GM04503 (cell line): ENCODE data around the gene STK17A.
A peak's percentile ranks its signal among the peaks of the same experiment; 100 is the strongest.

Experiments used
- DNase-seq: peaks from one replicate; pipeline ENCODE4 v3.0.0-alpha.2; 2012; ENCODE audit warnings: low read depth

Gene STK17A

DNA sequence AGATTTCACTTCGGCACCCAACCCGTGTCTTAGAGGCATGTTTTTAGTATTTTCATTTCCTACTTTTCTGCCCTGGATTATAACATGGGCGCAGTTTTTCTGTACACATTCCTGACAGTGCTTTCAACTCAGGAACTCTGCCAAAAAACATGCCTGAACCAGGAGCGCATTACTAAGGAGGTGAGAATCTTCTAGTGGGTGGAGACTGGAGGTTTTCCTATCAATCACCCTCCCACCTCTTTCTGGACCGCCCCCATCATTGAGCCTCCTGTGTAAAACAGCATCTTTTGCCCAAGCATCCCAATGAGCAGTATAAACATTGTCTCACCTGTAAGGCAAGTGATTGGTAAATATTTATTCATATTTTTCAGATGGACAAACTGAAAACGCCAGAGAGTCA, 53.2 kb downstream of the STK17A start:
- DNase-seq, result no peak

DNA sequence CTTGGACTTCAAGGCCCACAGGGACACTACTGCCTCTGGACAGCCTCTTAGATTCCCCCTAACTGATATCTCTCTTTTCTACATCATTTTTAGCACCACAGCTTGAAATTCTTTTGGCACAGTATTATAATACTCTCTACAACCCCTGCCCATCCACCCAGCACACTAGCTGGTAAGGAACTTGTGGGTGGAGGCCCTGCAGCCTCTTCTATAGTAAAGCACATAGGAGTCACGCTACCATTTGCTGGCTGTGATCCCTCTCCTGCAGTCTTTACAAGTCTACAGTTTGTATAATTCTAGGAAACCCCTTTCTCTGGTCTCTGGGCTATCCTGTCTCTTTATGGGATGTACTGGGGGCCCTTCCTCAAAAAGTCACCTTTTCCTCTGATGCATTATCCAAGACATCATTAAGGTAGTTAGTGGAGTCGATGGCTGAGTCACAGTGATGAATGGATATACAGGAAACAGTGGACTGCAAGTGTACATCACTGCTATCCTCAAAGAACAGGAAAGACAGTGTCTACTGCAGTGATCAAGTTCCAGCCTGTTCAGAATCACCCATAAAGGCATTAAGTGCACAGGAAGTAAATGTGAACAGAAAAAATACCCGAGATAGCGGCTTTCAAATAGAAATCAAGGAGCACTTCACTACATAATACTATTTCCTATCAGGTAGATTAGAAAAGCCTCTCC, 54.4 kb downstream of the STK17A start:
- DNase-seq, result no peak

DNA sequence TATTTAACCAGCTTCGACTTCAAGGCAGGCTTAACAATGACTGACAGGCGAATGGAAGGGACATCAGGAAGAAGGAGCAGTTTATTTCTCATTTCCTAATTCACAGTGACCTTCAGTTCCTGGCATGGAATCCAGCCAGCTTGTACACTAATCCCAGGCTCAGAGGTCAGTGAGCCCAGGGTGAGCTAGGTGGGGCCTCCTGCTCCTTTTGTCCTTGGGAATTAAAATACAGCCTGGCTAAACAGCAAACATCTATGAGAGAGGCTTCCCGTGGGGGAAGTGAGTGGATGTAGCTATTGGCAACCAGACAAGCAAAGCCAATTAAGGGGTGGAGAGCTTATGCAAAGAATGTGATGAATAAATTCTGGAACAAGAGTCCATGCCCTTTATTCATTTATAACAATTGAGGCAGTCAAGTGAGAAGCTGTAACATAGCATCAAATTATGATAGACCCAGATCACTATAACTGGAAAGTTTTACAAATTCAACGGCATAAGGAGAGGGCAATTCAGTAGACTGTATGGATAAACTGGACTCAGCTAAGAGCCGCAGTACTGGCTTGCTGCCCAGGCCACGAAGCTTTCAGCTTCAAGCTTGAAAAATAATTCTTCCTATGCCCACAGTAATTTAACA, 57.1 kb downstream of the STK17A start:
- DNase-seq, result peak; percentile 85

DNA sequence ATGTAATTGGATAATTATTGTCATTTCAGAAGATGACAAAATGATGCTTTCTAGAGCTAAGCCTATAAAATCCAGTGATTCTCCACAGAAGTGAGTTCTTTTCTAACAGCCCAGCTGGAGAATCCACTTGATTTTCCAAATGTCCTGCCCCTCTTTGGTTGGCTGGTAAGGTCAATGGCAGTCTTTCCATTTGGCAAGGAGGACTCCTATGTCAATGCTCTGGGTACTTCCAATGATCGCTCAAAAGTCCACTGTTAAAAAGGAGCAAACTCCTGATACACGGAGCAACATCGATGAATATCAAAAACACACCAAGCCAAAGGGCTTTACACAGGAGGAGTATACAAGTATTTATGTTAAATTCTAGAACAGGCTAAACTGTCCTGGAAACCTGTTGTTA, 57.8 kb downstream of the STK17A start:
- no peak for DNase-seq

DNA sequence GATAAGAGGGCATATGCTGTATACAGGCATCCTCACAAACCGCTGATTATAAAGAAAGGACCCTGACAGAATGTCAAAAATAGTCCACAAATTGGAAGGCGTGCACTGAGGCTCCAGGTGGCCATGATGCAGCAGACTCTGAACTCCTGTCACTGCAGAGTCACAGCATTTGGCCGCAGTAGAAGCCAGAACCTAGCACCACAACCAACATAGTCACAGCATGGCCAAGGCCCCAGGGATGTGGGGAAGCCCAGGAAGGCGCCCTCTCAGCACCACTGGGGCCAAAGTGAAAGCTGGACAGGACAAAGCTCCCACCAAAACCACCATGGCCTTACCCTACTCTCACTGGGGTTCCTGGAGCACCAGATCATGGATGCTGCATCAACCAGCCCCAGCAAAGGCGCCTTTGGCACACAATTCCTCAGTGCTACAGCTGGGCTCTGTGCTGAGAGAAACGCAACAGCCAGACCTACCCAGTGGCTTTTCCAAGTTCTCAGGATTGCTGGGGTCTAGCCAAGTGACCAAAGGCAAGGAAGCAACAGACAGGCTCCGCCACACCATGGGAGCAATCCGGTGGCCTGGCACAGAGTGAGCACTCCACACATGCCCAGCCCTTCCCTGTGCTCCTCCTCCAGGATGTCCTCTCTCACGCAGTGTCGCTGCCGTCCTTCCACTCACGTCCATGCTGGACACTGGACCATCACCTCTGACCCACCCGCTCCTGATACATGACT, 60.2 kb downstream of the STK17A start:
- DNase-seq, result no peak

DNA sequence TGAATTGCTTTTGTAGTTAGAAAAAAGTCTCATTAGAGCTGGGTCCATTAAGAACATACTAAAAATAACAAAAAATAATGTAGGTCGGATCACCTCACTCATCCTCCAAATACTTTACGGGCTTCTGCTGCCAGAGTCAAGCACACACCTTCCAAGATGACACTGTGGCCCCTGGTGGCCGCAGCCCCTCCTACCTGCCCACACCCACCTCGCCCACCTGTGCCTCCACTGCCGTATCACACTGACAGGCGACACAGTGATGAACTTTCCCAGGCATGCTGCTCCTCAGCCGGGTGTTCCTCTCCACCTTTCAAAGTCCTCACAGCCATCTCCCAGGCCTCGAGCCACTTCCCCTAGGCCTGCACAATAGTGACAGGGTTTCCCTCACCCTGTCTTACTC, 60.9 kb downstream of the STK17A start:
- no peak for DNase-seq

DNA sequence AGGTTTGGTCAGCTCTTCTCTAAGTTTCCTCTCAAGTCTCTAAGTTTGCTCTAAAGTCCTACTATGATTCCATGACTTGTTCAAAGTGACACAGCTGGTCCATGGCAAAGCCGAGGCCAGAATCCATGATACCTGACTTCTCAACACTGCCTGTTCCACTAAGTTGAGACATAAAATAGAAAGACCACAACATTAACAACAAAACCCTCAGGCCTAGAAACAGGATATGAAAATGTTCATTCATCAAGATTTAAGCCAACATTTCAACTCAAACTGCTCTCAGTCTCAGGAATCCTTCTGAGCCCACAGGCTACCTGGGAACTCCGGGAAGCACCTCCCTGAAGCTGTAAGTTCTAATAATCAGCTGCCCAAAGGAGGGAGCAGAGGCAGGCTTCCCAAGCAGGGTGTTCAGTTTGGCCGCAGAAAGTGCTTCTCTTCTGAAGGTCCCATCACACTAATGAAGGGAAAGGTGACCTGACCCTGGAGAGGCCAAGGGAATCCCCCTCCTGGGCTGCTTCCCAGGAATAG, 62.9 kb downstream of the STK17A start:
- no peak for DNase-seq

DNA sequence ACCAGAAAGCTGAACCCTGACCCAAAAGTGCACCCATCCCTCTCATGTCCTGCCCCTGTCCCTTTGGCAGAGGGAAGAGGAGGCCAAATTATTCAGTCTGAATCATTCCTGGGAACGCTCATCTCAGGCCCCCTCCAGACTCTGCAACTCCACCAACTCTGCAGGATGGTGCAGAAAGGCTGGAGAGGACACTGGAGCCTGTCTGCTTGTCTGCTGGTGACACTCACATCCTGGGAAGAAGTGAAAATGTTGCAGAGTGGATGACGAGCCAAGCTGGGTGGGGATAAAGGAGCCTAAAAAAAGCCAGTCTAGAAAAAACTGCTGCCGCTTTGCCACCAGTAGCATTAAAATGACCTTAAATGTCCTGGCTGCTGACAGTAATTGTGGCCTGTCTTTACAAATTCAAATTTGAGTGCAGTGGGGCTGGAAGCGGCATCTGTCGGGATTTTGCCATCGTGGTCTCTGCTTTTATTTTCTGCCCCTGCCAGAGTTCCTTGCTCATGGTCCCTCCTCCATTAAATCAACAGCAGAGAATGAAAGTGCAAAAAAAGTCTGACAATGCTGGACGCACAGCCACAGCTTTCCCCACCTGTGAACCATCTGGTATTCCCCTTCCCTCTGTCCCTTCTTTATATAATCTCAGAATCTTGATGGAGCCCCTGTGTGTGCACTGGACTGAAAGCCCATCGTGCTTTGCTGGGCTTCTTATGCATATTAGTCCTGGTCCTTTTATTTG, 63.9 kb downstream of the STK17A start:
- peak; percentile 59 for DNase-seq

DNA sequence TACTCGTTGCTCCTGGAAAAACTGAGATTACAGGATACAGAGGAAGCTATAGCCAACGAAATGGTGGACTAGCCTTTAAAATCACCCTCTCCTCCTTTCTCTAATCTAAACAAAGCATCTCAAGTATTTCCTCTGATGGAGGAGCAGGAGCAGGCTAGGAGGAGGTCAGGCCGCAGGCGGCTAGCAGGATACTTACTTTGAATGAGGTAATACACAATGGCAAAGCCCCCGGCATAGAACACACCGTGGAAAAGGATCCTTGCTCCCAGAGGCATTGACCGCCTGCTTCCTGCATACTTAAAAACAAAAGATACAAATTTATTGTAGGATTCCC, 64.4 kb downstream of the STK17A start:
- no peak for DNase-seq

DNA sequence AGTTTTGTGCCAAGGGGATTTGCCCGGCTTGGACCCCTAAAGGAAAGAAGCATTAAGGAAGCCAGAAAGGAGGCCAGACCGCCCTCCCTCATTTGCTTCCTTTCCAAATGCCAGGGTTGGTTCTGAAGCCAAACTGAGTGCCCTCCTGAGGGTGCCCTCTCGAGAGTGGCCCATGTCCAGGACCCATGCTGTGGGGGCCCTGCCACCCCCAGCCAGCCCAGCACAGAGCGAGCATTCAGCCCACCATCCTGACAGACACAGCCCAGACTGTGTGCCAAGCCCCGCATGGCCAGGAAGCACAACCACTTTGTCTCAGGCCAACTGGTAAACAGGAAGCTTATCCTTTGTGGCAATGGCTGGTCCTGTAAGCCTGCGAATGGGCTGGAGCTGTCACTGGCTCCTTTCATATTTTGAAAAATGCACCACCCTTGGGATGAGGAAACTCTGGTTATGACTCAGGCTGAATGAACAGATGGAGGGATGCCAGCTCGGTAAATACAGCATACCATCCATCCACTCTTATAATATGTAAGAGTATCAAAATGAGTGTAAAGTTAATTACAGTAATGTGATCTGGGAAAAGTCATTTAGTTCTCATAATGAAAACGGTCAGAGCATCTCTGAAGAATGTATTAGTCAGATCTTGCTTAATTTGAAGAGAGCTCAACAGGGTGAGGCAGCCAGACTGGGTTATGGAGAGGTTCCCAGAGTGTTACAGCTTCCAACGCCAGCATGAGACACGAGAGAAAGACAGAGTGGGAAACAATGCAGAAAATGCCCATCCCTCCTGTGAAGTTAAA, 65.0 kb downstream of the STK17A start:
- DNase-seq, result peak; percentile 100

DNA sequence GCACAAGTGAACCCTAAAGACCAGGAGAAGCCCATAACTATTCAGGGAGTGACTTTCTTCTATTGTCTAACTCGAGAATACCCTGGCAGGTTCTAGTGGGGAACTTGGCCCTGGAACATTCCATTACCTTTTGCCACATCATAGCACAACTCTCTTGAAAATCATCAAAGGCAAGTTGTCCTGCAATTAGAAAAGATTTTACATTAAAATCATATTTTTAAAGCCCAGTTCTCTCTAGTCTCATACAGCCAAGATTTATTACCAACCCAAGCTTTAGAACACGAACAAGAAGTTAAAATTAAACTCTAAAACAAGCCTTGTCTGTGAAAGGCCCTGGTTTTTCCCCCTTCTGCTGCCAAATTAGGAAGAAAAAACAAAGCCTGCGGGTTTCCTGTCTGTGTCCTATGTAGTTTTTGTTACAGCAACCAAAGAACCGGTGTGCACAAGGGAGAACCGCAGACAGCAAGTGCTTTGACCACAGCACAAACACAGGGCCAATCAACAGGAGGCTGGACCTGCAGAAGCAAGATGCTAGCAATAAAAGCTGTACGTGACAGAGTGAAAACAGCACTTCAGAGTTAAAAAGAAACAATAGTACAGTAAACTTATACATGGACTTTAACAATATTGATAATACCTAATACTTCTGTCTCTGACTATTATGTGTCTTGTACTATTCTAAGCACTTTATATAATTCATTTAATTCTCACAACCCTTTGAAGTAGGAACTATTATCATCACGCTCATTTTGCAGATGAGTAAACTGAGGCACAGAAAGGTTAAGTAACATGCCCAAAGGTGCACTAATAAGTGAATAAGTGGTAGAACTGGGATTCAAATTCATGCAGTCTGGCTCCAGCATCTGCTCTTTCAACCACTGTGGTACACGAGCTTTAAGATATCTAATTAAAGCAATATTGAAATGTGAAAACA, 65.8 kb downstream of the STK17A start:
- DNase-seq, result peak; percentile 46

DNA sequence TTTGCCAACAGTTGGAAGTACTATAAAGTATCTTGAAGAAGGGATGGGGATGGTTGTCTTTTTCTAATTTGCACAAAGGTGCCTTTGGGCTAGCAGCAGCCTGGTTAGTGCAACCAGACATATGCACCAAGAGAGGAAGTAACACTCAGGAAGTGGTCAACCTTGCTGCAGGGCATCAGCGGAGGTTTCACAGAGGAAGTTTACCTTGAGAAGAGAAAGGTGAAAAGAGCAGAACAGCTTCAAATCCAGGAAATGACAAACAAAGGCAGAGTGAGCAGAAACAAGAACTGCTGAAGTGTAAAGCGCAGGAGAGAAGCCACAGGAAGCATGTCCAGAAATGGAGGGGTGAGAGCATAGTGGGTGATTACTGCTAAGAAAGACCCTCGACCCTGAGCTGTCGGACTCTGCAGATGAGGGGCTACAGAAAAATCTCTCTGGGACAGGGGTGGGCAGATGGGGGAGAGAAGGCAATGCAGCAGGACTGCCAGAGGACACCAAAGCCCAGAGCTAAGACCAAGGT, 66.9 kb downstream of the STK17A start:
- DNase-seq, result no peak

DNA sequence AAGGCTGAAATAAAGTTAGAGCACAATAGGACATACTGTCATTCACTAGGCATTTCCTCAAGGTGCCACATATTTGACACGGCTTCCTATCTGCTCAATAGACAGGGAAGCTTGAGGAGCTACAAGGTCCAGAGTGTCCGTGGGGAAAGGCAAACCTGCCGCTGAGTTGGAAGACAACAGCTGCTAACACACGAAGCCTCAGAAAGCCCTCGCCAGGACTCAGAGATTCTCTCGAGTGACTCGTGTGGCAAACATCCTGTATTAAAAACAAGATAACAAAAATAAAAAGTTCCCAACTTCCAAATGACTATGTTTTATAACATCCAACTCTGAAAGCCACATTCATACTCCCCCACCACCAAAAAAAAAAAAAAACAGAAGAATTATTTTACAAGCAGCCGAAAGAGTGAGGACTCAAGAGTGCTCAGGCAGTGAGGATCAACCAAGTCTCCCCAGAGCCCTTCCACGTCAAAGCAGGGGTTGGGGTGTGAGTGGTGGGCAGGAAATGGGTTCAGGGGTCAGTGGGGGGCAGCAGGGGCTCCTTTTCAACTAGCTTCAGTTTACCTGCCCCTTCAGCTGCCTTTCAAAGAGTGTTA, 67.6 kb downstream of the STK17A start:
- peak; percentile 69 for DNase-seq

DNA sequence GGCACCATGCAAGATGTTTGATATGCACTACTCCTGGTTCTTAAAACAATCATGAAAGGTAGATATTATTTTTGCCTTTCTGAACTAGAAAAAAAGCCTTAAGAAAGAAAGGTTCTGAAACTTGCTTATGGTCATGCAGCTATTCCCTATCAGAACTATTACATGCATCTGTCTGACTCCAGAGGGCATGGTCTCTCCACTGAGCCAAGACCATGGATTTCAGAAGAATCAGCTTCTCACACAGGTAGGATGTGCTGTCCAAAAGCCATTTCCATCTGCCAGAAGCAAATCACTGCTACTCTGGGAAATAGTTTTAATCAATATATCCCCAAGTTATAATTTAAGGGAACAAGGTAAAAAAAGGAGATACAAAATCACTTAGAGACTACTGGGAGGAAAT, 69.5 kb downstream of the STK17A start:
- DNase-seq, result no peak

DNA sequence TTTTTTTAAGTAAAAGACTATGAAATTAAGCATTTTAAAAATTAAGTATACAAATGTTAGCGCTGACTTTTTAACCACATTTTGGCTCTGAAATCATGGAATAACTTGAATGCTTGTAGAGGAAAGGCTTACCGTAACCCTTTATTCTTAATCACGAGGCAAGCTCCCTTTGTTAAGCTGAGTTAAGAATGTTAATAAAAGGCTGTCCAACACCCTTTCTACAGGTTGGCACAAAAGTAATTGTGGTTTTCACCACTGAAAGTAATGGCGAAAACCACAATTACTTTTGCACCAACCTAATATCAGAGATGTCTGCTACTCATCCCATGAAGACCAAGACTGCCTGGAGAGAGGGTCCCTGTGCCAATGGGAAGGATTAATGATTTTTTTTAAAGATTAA, 70.6 kb downstream of the STK17A start:
- no peak for DNase-seq

DNA sequence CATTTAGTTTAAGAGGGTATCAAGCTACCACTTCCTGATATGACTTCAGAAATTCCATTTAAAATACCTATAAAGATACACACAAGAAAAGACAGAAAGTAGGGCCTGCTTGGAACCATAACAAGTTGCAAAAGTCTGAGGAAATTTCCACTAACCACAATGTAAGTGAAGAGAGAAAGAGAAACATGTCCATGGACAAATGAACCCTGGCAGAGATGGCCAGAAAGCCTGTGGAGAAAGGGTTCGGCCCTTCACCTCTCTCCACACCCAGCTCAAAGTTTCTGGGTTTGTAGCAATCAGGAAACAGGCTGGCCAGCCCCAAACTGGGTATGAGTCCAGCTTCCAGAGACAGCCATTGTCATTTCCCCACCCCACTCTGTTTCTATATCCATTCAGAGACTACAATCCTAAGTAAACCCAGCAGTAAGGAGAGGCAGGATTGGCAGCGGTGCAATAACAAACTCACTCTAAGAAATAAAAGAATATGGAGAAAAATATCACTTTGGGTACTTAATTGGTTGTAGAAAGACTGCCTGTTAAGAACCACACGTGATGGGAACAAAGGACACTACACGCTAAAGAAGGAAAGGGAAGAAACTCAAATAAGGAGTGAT, 71.1 kb downstream of the STK17A start:
- DNase-seq, result no peak

DNA sequence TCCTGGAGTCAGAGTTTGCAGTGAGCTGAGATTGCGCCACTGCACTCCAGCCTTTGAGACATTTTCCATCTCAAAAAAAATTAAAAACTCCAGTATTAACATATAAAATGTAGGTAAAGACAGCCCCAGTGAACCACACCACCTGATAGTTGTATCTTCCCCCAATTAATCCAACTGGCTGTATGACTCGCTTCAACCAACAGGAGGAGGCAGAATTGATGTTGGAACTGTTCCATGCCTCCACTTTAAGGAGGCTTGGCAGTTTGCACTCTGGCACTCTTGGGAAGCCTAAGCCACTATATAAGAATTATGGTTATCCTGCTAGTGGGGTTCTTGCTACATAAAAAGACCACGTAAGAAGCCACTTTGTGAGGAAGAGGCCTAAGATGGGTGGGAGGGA, 72.7 kb downstream of the STK17A start:
- DNase-seq, result no peak

DNA sequence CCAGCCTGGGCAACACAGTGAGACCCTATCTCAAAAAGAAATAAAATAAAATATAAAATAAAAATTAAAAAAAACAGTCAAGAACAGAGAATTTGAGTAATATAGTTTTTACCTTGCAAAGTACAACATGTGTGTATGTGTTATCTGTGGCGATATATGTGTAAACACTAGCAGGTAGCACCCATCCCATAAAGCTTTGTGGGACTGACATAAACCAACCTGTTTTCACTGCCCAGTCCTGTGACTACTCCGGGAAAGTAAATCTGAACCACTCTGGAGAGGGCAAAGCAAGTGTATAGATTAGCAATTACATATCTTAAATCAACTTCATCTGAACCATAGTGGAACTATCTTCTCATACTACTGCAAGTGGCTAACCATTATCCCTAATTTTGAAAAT, 74.1 kb downstream of the STK17A start:
- no peak for DNase-seq

DNA sequence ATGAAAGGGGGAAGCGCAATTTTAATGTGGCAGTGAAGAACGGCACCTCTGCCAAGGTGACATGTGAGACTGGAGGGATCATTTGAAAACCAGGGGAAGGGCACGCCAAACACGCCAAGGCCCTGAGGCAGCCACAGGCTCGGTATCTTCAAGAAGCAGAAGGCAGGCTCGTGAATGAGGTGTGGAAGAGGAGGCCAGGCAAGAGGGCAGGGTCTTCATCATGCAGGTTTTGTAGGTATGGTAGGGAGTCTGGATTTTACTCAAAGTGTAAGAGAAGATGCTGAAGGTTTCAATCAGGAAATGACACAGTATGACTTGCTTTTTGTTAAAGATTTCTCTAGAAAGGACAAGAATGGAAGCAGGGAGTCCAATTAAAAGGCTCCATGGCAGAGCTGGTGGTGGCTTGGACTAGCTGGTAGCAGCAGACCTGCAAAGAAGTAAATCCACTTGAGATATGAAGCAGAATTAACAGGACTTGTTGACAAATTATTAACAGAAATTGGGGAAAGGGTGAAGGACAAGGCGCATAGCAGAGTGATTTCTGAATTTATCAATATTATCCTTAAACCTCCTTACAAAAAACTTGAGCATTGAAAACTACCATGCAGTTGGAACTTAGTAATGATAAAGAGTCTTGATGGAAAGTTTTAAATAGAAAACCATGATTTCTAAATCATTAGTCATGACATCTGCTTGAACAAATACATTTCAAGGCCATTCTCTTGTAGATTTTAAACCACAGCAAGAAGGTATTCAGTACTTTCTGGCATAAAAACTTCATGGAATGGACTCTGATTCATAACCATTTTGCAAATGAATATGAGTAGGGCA, 76.0 kb downstream of the STK17A start:
- peak; percentile 86 for DNase-seq
